GM12878 (cell line): ENCODE results near the gene CCDC3. TPM values are rescaled to one million over a fixed set of nuclear protein-coding genes. Genes with fewer than 3 reads are reported as not detected.

Experiments
- ATAC-seq: fragments of 200-7000 bp; cut with Tn5 transposase; 3 replicates; pipeline ENCODE4 v1.9.1; 2020; ENCODE audit warnings: mild to moderate bottlenecking, moderate library complexity
- BruUV-seq: library from RNA; stranded (reverse); fragments of 400-500 nt; replicated peaks from 2 replicates; lab custom pipeline; 2021; lab: Mats Ljungman, UMichigan
- CTCF ChIA-PET: fragments of 300-600 bp; sonication (Branson Sonifier 250); formaldehyde crosslinking; extraction: SDS; loops from one replicate; lab custom pipeline; 2021; ENCODE audit warnings: inconsistent platforms; lab: Yijun Ruan, JAX
- POLR2A ChIA-PET: fragments of 350-600 bp; formaldehyde crosslinking; extraction: SDS; loops from one replicate; lab custom pipeline; 2021; ENCODE audit warnings: inconsistent platforms; lab: Charles Lee
- RAD21 ChIA-PET: fragments of 300-600 bp; sonication (Branson Sonifier 250); formaldehyde crosslinking; loops from one replicate; lab custom pipeline; 2023; ENCODE audit warnings: antibody characterized with exemption; ENCODE audit not compliant: unreplicated experiment; lab: Charles Lee
- SMC1A ChIA-PET: fragments of 300-600 bp; sonication (Branson Sonifier 250); formaldehyde crosslinking; loops from one replicate; lab custom pipeline; 2023; ENCODE audit not compliant: unreplicated experiment, uncharacterized antibody; lab: Charles Lee
- DNase-seq: peaks from one replicate; pipeline ENCODE4 v3.0.0-alpha.2; 2011; ENCODE audit warnings: low read depth, low spot score
- FAIRE-seq: peaks from 3 replicates; lab custom pipeline; 2011; peaks lifted over from hg19 to GRCh38; lab: Jason Lieb, UNC
- H2AFZ ChIP-seq: 2 replicates; pipeline ENCODE4 v1.6.0; 2011; ENCODE audit warnings: low read depth, low read length, control low read depth; ENCODE audit not compliant: control insufficient read depth
- H3K27ac ChIP-seq: 2 replicates; pipeline ENCODE4 v1.5.1; 2011; ENCODE audit warnings: control low read depth; ENCODE audit not compliant: control insufficient read depth, insufficient read depth
- H3K27me3 ChIP-seq, 2 experiments: replicated peaks in 1 of 2; 2 replicates each; pipeline versions ENCODE4 v1.6.0 to v1.6.1; 2011; ENCODE audit warnings: low read length in 1 of 2; ENCODE audit not compliant: control insufficient read depth in 2 of 2, insufficient read depth in 2 of 2
- H3K36me3 ChIP-seq, 2 experiments: 2 replicates each; pipeline ENCODE4 v1.5.1; 2011; ENCODE audit warnings: low read length in 1 of 2; ENCODE audit not compliant: control insufficient read depth in 2 of 2, insufficient read depth in 2 of 2
- H3K4me1 ChIP-seq: 2 replicates; pipeline ENCODE4 v1.6.1; 2011; ENCODE audit warnings: mild to moderate bottlenecking, low read length, moderate library complexity, mixed read lengths; ENCODE audit not compliant: control insufficient read depth, insufficient read depth
- H3K4me2 ChIP-seq: 2 replicates; pipeline ENCODE4 v1.6.0; 2011; ENCODE audit warnings: control low read depth; ENCODE audit not compliant: control insufficient read depth, insufficient read depth
- H3K4me3 ChIP-seq: fragments of 200-600 bp; sonication (generic); 2 replicates; pipeline ENCODE4 v1.5.1; 2016
- H3K79me2 ChIP-seq: 2 replicates; pipeline ENCODE4 v1.6.0; 2011; ENCODE audit warnings: low read length; ENCODE audit not compliant: control insufficient read depth, insufficient read depth
- H3K9ac ChIP-seq: 2 replicates; pipeline ENCODE4 v1.8.0; 2011; ENCODE audit warnings: low read length, control low read depth, mixed read lengths; ENCODE audit not compliant: control insufficient read depth, insufficient read depth
- H3K9me3 ChIP-seq: replicated peaks from 3 replicates; pipeline ENCODE4 v1.5.1; 2011; ENCODE audit warnings: mild to moderate bottlenecking, low read length; ENCODE audit not compliant: control insufficient read depth, insufficient read depth
- H4K20me1 ChIP-seq: 2 replicates; pipeline ENCODE4 v1.6.0; 2011; ENCODE audit not compliant: control insufficient read depth, insufficient read depth
- CBFB ChIP-seq: IDR thresholded peaks from 2 replicates; pipeline ENCODE4 v1.6.1; 2016; ENCODE audit warnings: antibody characterized with exemption, low read depth
- CHD2 ChIP-seq: IDR thresholded peaks from 2 replicates; pipeline ENCODE4 v1.6.1; 2011; ENCODE audit warnings: low read depth, low read length, improper control_type of control experiment, borderline replicate concordance
- EZH2 ChIP-seq: IDR thresholded peaks from 2 replicates; pipeline ENCODE4 v1.6.1; 2012; ENCODE audit warnings: low read depth, mild to moderate bottlenecking, control low read depth, inconsistent platforms, low read length, borderline replicate concordance; ENCODE audit not compliant: control insufficient read depth
- GATAD2B ChIP-seq: fragments of 450-650 bp; conservative IDR thresholded peaks from 2 replicates; pipeline ENCODE4 v1.6.1; 2017; ENCODE audit warnings: low read depth, mild to moderate bottlenecking, moderate library complexity
- HCFC1 ChIP-seq: fragments of 150-350 bp; IDR thresholded peaks from 2 replicates; pipeline ENCODE4 v1.6.1; 2014; ENCODE audit warnings: low read length
- HSF1 ChIP-seq: fragments of 150-350 bp; IDR thresholded peaks from 2 replicates; pipeline ENCODE4 v1.6.1; 2014; ENCODE audit warnings: mild to moderate bottlenecking, low read depth, low read length
- KAT2A ChIP-seq: conservative IDR thresholded peaks from 2 replicates; pipeline ENCODE4 v1.6.1; 2011; ENCODE audit warnings: low read depth, low read length; ENCODE audit not compliant: control insufficient read depth
- NR2C2 ChIP-seq: IDR thresholded peaks from 2 replicates; pipeline ENCODE4 v1.6.1; 2011; ENCODE audit warnings: borderline replicate concordance, low read depth; ENCODE audit not compliant: control insufficient read depth, insufficient read length
- POLR2A ChIP-seq: IDR thresholded peaks from 2 replicates; pipeline ENCODE4 v1.6.1; 2011; ENCODE audit warnings: low read depth, mild to moderate bottlenecking, low read length
- POLR2AphosphoS2 ChIP-seq: IDR thresholded peaks from 2 replicates; pipeline ENCODE4 v1.6.1; 2011; ENCODE audit warnings: low read depth, mild to moderate bottlenecking, low read length, improper control_type of control experiment, moderate library complexity
- POLR2AphosphoS5 ChIP-seq: IDR thresholded peaks from 2 replicates; pipeline ENCODE4 v1.6.1; 2011; ENCODE audit warnings: mild to moderate bottlenecking, low read length, inconsistent platforms
- RCOR1 ChIP-seq: conservative IDR thresholded peaks from 2 replicates; pipeline ENCODE4 v1.6.1; 2012; ENCODE audit warnings: low read depth, low read length, improper control_type of control experiment
- RFX5 ChIP-seq: IDR thresholded peaks from 2 replicates; pipeline ENCODE4 v1.6.1; 2011; ENCODE audit warnings: low read depth, low read length, improper control_type of control experiment
- RUNX3 ChIP-seq: IDR thresholded peaks from 2 replicates; pipeline ENCODE4 v1.6.1; 2012; ENCODE audit warnings: low read length, inconsistent platforms
- SMAD5 ChIP-seq: IDR thresholded peaks from 2 replicates; pipeline ENCODE4 v1.6.1; 2016; ENCODE audit warnings: antibody characterized with exemption, low read depth
- SMARCA5 ChIP-seq: fragments of 450-650 bp; IDR thresholded peaks from 2 replicates; pipeline ENCODE4 v1.6.1; 2017; ENCODE audit warnings: mild to moderate bottlenecking
- TCF12 ChIP-seq: IDR thresholded peaks from 2 replicates; pipeline ENCODE4 v1.6.1; 2011; ENCODE audit warnings: low read depth, mild to moderate bottlenecking, low read length
- ZNF274 ChIP-seq: IDR thresholded peaks from one replicate; pipeline ENCODE4 v1.8.0; 2011; ENCODE audit not compliant: insufficient read length, insufficient read depth
- WGBS: methylation state at CpG from one replicate; pipeline ENCODE4 v1.1.6; 2016; ENCODE audit warnings: low lambda C conversion rate; ENCODE audit not compliant: insufficient replicate concordance, insufficient coverage; ENCODE audit errors: missing lambda C conversion rate; 5-methylcytosine and 5-hydroxymethylcytosine counted together
- in situ Hi-C: fragments of 300-500 bp; cut with MboI; formaldehyde crosslinking; loops from 9 replicates; pipeline ENCODE4 v1.14.3; 2018; ENCODE audit warnings: mixed read lengths
- intact Hi-C: fragments of 100-400 bp; cut with micrococcal nuclease; formaldehyde crosslinking; loops from one replicate; pipeline ENCODE4 v1.14.2; 2022; ENCODE audit not compliant: unreplicated experiment
- polyA plus RNA-seq, 11 experiments: library from polyadenylated mRNA; depleted of rRNA in 4 of 11; unstranded in 6 of 11; stranded (reverse) in 5 of 11; fragments of >200 nt; fragmentation: Nextera tagmentation in 4 of 11; fragmentation: Illumina TruSeq in 1 of 11; extraction: Ambion mirVana in 4 of 11; extraction: Trizol in 1 of 11; gene quantifications; 1 replicate in 1 of 11; 2 replicates in 10 of 11; pipeline versions ENCODE4 v1.2.1 to v1.2.3, GENCODE V29; 2011 to 2016; ENCODE audit warnings: inconsistent platforms in 2 of 11, missing spikeins in 2 of 11, low read depth in 1 of 11
- total RNA-seq, 4 experiments: library from RNA; depleted of rRNA in 3 of 4; stranded (reverse); fragments of >200 nt in 3 of 4; fragmentation: Illumina TruSeq in 1 of 4; extraction: Trizol in 1 of 4; gene quantifications; 2 replicates each; pipeline versions ENCODE4 v1.2.1 to v1.2.3, GENCODE V29; 2013 to 2021
- TF ChIP-seq, protein P1 (sequence below): fragments of 450-650 bp; IDR thresholded peaks from 2 replicates; pipeline ENCODE4 v1.6.1; 2014; ENCODE audit warnings: mild to moderate bottlenecking

CCDC3 gene
- total and polyA plus RNA-seq, 10 of the 15 experiments (the other 5 are each of a cell fraction or from before 2014, with no cell fraction given): 0.08 TPM; not detected in 9

DNA sequence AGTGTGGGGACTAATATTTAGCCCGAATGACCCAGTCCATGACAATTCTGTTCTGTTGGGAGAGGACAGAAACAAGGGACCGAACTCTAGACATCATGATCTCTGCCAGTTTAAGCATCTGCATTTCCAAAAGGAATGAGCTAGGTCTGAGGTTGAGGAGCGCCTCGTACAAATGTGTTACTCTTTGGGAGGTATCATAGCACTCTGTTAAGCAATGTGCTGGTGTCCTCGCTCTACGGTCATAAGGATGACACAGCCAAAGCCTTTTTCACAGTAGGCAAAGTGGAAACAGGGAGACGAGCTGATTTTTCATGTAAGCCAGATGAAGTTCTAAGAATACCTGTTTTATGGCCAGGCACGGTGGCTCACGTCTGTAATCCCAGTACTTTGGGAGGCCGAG is 15.4 kb upstream of the CCDC3 start:
- no peak overlapping the region for H3K27ac ChIP-seq
- WGBS: 40% methylated on average over 10 of the region's 10 CpGs
- H3K79me2 ChIP-seq: no peaks in the 10 kb centered on the region
- DNase-seq (no peak), FAIRE-seq (no peak), ATAC-seq (no peak)
- POLR2A ChIA-PET: no interaction called here
- no peak overlapping the region for H3K4me3 ChIP-seq
- CTCF ChIA-PET: interaction anchor here (0.6 kb wide), 1 partner anchor 358 kb away, joined by 3 read pairs; no protein-coding TSS in a partner anchor
- H2AFZ ChIP-seq: no peak overlapping the region
- no peaks in the 10 kb centered on the region for H3K9me3 ChIP-seq
- no peaks in the 10 kb centered on the region for H3K4me1 ChIP-seq
- RAD21 ChIA-PET: no interaction called here
- intact Hi-C loops (no loop called here), in situ Hi-C loops (no loop called here)
- no peak overlapping the region for H3K9ac ChIP-seq
- H3K27me3 ChIP-seq: no peaks in the 10 kb centered on the region
- no peak overlapping the region for H3K4me2 ChIP-seq
- SMC1A ChIA-PET: no interaction called here
- TF ChIP-seq POLR2AphosphoS2 (no peak), KAT2A (no peak), HSF1 (no peak), GATAD2B (no peak), NR2C2 (no peak), SMARCA5 (no peak), POLR2AphosphoS5 (no peak), RCOR1 (no peak), SMAD5 (no peak), POLR2A (no peak), RUNX3 (no peak), CHD2 (no peak), TCF12 (no peak), RFX5 (no peak), EZH2 (no peak), HCFC1 (no peak), ZNF274 (no peak), CBFB (no peak)
- TF ChIP-seq, protein P1, sequence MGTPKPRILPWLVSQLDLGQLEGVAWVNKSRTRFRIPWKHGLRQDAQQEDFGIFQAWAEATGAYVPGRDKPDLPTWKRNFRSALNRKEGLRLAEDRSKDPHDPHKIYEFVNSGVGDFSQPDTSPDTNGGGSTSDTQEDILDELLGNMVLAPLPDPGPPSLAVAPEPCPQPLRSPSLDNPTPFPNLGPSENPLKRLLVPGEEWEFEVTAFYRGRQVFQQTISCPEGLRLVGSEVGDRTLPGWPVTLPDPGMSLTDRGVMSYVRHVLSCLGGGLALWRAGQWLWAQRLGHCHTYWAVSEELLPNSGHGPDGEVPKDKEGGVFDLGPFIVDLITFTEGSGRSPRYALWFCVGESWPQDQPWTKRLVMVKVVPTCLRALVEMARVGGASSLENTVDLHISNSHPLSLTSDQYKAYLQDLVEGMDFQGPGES: no peak
- TF ChIP-seq, all 136 proteins: peak for 0
- no peaks in the 10 kb centered on the region for H3K36me3 ChIP-seq
- no TSS peak for BruUV-seq
- no peaks in the 10 kb centered on the region for H4K20me1 ChIP-seq
